HUES6 (cell line): ENCODE data around the gene WDCP.
"Not testable (repeated sequence)": the region's sequence is repeated elsewhere in the genome, so short reads cannot be mapped to it uniquely, and the experiment has no call there.

ENCODE experiments used
- H3K27ac ChIP-seq: 2 replicates; pipeline ENCODE4 v1.7.0; 2013; ENCODE audit warnings: low read depth, mild to moderate bottlenecking, low read length, inconsistent platforms
- H3K27me3 ChIP-seq: 2 replicates; pipeline ENCODE4 v1.6.1; 2013; ENCODE audit warnings: low read length; ENCODE audit not compliant: control insufficient read depth, insufficient read depth
- H3K36me3 ChIP-seq: 2 replicates; pipeline ENCODE4 v1.6.1; 2013; ENCODE audit warnings: low read length; ENCODE audit not compliant: control insufficient read depth, insufficient read depth
- H3K4me1 ChIP-seq: 2 replicates; pipeline ENCODE4 v1.6.1; 2013; ENCODE audit warnings: low read length; ENCODE audit not compliant: control insufficient read depth, insufficient read depth
- H3K4me3 ChIP-seq: 2 replicates; pipeline ENCODE4 v1.5.1; 2013; ENCODE audit warnings: low read depth, low read length
- H3K9ac ChIP-seq: one replicate; pipeline ENCODE4 v1.6.1; 2013; ENCODE audit warnings: mild to moderate bottlenecking, low read length
- H3K9me3 ChIP-seq: 2 replicates; pipeline ENCODE4 v1.6.1; 2013; ENCODE audit warnings: low read depth, low read length; ENCODE audit not compliant: control insufficient read depth, insufficient read depth

Gene WDCP

DNA sequence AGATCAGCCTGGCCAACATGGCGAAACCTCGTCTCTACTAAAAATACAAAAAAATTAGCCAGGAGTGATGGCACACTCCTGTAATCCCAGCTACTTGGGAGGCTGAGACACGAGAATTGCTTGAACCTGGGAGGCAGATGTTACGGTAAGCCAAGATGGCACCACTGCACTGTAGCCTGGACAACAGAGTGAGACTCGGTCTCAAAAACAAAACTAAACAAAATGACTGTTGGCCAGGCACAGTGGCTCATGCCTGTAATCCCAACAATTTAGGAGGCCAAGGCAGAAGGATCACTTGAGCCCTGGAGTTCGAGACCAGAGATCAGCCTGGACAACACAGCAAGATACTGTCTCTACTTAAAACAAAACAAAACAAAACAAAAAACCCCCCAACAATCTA lies 4.1 kb downstream of the WDCP start:
- not testable (repeated sequence) for H3K4me1 ChIP-seq, H3K27ac ChIP-seq, H3K27me3 ChIP-seq, H3K9ac ChIP-seq, H3K4me3 ChIP-seq, H3K9me3 ChIP-seq
- peaks cover 13% of the 10 kb centered on the region for H3K36me3 ChIP-seq

DNA sequence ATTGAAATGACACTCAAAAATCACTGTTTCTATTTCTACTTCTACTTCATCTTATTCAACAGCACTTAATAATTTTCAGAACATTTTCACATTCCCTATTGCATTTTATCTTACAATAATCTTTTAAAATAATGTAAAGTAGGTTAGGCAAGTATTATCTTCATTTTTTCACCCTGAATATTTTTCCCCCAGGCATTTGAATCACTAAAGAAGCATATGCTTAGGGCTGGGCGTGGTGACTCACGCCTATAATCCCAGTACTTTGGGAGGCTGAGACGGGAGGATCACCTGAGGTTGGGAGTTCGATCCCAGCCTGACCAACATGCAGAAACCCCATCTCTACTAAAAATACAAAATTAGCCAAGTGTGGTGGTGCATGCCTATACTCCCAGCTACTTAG lies 6.7 kb downstream of the WDCP start:
- Histone ChIP-seq H3K9me3 (no peaks in the 10 kb centered on the region), H3K36me3 (peaks cover 33% of the 10 kb centered on the region), H3K27ac (no peak overlapping the region), H3K27me3 (no peaks in the 10 kb centered on the region), H3K9ac (no peak overlapping the region), H3K4me3 (no peak overlapping the region), H3K4me1 (no peaks in the 10 kb centered on the region)

GRCh38 chr2:24038786-24039499 lies 8.2 kb downstream of the WDCP start:
- Histone ChIP-seq H3K4me1 (no peaks in the 10 kb centered on the region), H3K4me3 (no peak overlapping the region), H3K9me3 (no peaks in the 10 kb centered on the region), H3K9ac (no peak overlapping the region), H3K27me3 (no peaks in the 10 kb centered on the region), H3K36me3 (peaks cover 33% of the 10 kb centered on the region), H3K27ac (no peak overlapping the region)

- Histone ChIP-seq H3K36me3 (peaks cover 46% of the 10 kb centered on the region), H3K27ac (peak overlapping the region; percentile 82)
These were observed 21.0 kb downstream of the WDCP start for GRCh38 chr2:24026233-24026632.

GRCh38 chr2:24024996-24025663 lies 22.1 kb downstream of the WDCP start:
- H3K36me3 ChIP-seq = peaks cover 35% of the 10 kb centered on the region
- peak overlapping the region; percentile 82 for H3K27ac ChIP-seq
- H3K9ac ChIP-seq = peak overlapping the region; percentile 28
- no peaks in the 10 kb centered on the region for H3K27me3 ChIP-seq
- H3K9me3 ChIP-seq = no peaks in the 10 kb centered on the region
- H3K4me3 ChIP-seq = no peak overlapping the region
- H3K4me1 ChIP-seq = peaks cover 40% of the 10 kb centered on the region

More at GRCh38 chr2:24026233-24026632, 21.0 kb downstream of the WDCP start:
- H3K9me3 ChIP-seq = no peaks in the 10 kb centered on the region
- H3K4me3 ChIP-seq = peak overlapping the region; percentile 7; the same call in 1 of the 2 replicates
- H3K9ac ChIP-seq = no peak overlapping the region
- H3K4me1 ChIP-seq = peaks cover 38% of the 10 kb centered on the region
- no peaks in the 10 kb centered on the region for H3K27me3 ChIP-seq

DNA sequence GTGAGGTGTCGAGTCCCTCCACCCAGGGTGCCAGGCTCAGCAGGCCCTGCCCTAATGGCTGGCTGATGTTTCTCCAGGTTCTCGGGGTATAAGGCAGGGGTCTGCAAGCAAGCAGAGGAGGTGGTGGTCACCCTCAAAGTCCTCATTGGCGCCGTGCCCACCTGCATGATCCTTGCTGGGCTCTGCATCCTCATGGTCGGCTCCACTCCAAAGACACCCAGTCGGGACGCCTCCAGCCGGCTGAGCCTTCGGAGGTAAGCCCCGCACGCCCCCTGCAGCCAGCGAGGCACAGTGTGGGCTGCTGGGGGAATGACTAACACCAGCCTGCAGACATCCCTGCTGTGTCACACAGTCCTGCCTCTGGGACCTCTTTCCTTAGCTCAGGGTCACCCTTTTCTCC lies 23.2 kb downstream of the WDCP start:
- H3K27ac ChIP-seq = no peak overlapping the region
- H3K36me3 ChIP-seq = peaks cover 23% of the 10 kb centered on the region

DNA sequence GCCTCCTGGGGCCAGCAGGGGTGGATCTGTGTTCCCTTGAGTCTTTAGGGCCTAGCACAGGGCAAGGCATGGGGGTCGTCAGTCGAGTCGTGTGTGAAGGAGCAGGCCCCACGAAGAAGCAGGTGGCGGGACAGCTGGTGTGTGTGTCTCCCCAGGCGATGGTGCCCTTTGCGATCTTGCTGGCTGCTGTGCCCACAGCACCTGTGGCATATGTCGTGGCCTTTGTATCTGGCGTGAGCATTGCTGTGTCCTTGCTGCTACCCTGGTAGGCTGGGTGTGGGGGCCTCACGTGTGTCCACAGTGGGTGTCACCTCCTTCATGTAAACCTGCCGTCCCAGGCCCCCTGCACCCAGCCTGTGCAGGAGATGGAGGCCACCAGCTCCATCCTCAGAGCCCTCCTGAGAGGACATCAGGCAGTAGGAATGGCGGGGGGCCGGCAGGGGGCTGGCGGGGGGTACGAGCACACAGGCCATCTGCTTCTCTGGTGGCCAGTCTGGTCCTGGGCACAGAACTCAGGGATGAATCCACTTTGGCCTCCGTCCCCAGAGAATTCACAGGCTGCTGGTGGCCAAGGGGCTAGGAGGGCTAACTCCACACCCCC lies 24.1 kb downstream of the WDCP start:
- H3K27ac ChIP-seq = no peak overlapping the region
- no peak overlapping the region for H3K9ac ChIP-seq
- H3K9me3 ChIP-seq = no peaks in the 10 kb centered on the region
- H3K4me1 ChIP-seq = peaks cover 44% of the 10 kb centered on the region
- H3K4me3 ChIP-seq = no peak overlapping the region
- peaks cover 20% of the 10 kb centered on the region for H3K36me3 ChIP-seq
- H3K27me3 ChIP-seq = no peaks in the 10 kb centered on the region

More for the DNA sequence above, 23.2 kb downstream of the WDCP start:
- H3K27me3 ChIP-seq = no peaks in the 10 kb centered on the region
- no peaks in the 10 kb centered on the region for H3K9me3 ChIP-seq
- peaks cover 40% of the 10 kb centered on the region for H3K4me1 ChIP-seq
- no peak overlapping the region for H3K4me3 ChIP-seq
- H3K9ac ChIP-seq = no peak overlapping the region

GRCh38 chr2:24022324-24022974 lies 24.7 kb downstream of the WDCP start:
- H3K4me1 ChIP-seq = peaks cover 41% of the 10 kb centered on the region
- peaks cover 20% of the 10 kb centered on the region for H3K36me3 ChIP-seq
- no peak overlapping the region for H3K27ac ChIP-seq
- no peak overlapping the region for H3K9ac ChIP-seq
- H3K27me3 ChIP-seq = no peaks in the 10 kb centered on the region
- no peaks in the 10 kb centered on the region for H3K9me3 ChIP-seq
- H3K4me3 ChIP-seq = no peak overlapping the region

GRCh38 chr2:24021122-24021998 lies 25.8 kb downstream of the WDCP start:
- H3K27ac ChIP-seq = no peak overlapping the region
- H3K9me3 ChIP-seq = no peaks in the 10 kb centered on the region
- H3K4me3 ChIP-seq = no peak overlapping the region
- peaks cover 44% of the 10 kb centered on the region for H3K4me1 ChIP-seq
- no peaks in the 10 kb centered on the region for H3K27me3 ChIP-seq
- H3K9ac ChIP-seq = no peak overlapping the region
- H3K36me3 ChIP-seq = peaks cover 20% of the 10 kb centered on the region

DNA sequence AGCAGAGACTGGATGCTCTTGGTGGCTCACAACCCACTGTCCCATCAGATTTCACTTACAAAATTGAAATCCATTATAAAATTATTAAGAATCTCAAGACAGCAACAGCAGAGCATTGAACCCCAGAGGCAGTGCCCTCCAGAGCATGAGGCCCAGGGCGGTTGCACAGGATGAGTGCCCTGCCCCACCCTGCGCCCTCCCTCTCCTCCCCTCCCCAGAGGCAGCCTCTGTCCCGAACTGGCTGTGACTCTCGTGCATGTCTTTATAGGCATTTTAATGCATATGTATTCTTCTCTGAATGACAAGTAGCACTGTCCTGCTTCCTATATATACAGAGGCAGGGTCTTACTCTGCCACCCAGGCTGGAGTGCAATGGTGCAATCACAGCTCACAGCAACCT lies 26.9 kb downstream of the WDCP start:
- Histone ChIP-seq H3K4me3 (no peak overlapping the region), H3K9ac (no peak overlapping the region), H3K27me3 (no peaks in the 10 kb centered on the region), H3K36me3 (peaks cover 20% of the 10 kb centered on the region), H3K9me3 (no peaks in the 10 kb centered on the region), H3K27ac (no peak overlapping the region), H3K4me1 (peaks cover 41% of the 10 kb centered on the region)
